NCI-H2171 (cell line): ENCODE measurements around the gene YAF2.
"Not testable (repeated sequence)": the region's sequence is repeated elsewhere in the genome, so short reads cannot be mapped to it uniquely, and the experiment has no call there.

Experiments
- DNase-seq: peaks from one replicate; lab custom pipeline; 2025; lab: John Stamatoyannopoulos, UW

Gene YAF2

GRCh38 chr12:42196723-42197603 lies 41.1 kb downstream of the YAF2 start:
- no peak for DNase-seq

- no peak for DNase-seq
Observed at GRCh38 chr12:42192686-42193085, 45.4 kb downstream of the YAF2 start.

GRCh38 chr12:42192258-42192657 lies 45.8 kb downstream of the YAF2 start:
- no peak for DNase-seq

- DNase-seq, result no peak
Observed at GRCh38 chr12:42190376-42190775, 47.7 kb downstream of the YAF2 start.

GRCh38 chr12:42188275-42188674 lies 49.8 kb downstream of the YAF2 start:
- DNase-seq, result not testable (repeated sequence)

- DNase-seq, result no peak
Observed at GRCh38 chr12:42187799-42188198, 50.2 kb downstream of the YAF2 start.

GRCh38 chr12:42186793-42187192 lies 51.3 kb downstream of the YAF2 start:
- DNase-seq, result no peak

- DNase-seq, result no peak
Observed at GRCh38 chr12:42182394-42182793, 55.7 kb downstream of the YAF2 start.

- DNase-seq, result no peak
Observed at GRCh38 chr12:42180990-42181596, 57.0 kb downstream of the YAF2 start.

- no peak for DNase-seq
Observed at GRCh38 chr12:42178101-42178500, 59.9 kb downstream of the YAF2 start.

GRCh38 chr12:42174978-42175377 lies 63.1 kb downstream of the YAF2 start:
- no peak for DNase-seq

GRCh38 chr12:42173961-42174521 lies 64.0 kb downstream of the YAF2 start:
- no peak for DNase-seq

- DNase-seq, result no peak
Observed at GRCh38 chr12:42172441-42173210, 65.4 kb downstream of the YAF2 start.

GRCh38 chr12:42167711-42168110 lies 70.3 kb downstream of the YAF2 start:
- DNase-seq, result no peak

GRCh38 chr12:42166501-42166900 lies 71.5 kb downstream of the YAF2 start:
- DNase-seq, result no peak

- no peak for DNase-seq
Observed at GRCh38 chr12:42163913-42164312, 74.1 kb downstream of the YAF2 start.

GRCh38 chr12:42162965-42163364 lies 75.1 kb downstream of the YAF2 start:
- DNase-seq, result no peak

GRCh38 chr12:42162193-42162592 lies 75.9 kb downstream of the YAF2 start:
- no peak for DNase-seq

- DNase-seq, result no peak
Observed at GRCh38 chr12:42161529-42161928, 76.5 kb downstream of the YAF2 start.

GRCh38 chr12:42156232-42156631 lies 81.8 kb downstream of the YAF2 start:
- DNase-seq, result no peak

GRCh38 chr12:42145552-42146215 lies 92.4 kb downstream of the YAF2 start:
- no peak for DNase-seq

GRCh38 chr12:42145197-42145549 lies 92.9 kb downstream of the YAF2 start:
- no peak for DNase-seq
